MM.1S (cell line): ENCODE data around the gene KHDRBS2.

Experiments
- DNase-seq: peaks from one replicate; pipeline ENCODE4 v3.0.0-alpha.2; 2015
- H2AFZ ChIP-seq: fragments of 300-600 bp; sonication (generic); 2 replicates; pipeline ENCODE4 v1.6.0; 2016; ENCODE audit warnings: antibody characterized with exemption, low read length
- H3F3A ChIP-seq: fragments of 300-600 bp; sonication (generic); 2 replicates; pipeline ENCODE4 v1.6.1; 2016; ENCODE audit warnings: mild to moderate bottlenecking, antibody characterized with exemption, low read length, moderate library complexity, mixed read lengths; ENCODE audit not compliant: insufficient read depth
- H3K27ac ChIP-seq: fragments of 300-600 bp; sonication (generic); 2 replicates; pipeline ENCODE4 v1.5.1; 2016; ENCODE audit warnings: mild to moderate bottlenecking, low read length
- H3K27me3 ChIP-seq: fragments of 300-600 bp; sonication (generic); replicated peaks from 2 replicates; pipeline ENCODE4 v1.6.0; 2016; ENCODE audit warnings: low read length; ENCODE audit not compliant: insufficient read depth
- H3K36me3 ChIP-seq: fragments of 300-600 bp; sonication (generic); replicated peaks from 2 replicates; pipeline ENCODE4 v1.6.1; 2016; ENCODE audit warnings: mild to moderate bottlenecking, low read length, mixed read lengths; ENCODE audit not compliant: insufficient read depth
- H3K4me1 ChIP-seq: fragments of 300-600 bp; sonication (generic); 2 replicates; pipeline ENCODE4 v1.6.1; 2016; ENCODE audit warnings: low read length, mixed read lengths
- H3K4me2 ChIP-seq: fragments of 300-600 bp; sonication (generic); 2 replicates; pipeline ENCODE4 v1.6.0; 2016; ENCODE audit warnings: low read depth, low read length
- H3K4me3 ChIP-seq: fragments of 300-600 bp; sonication (generic); 2 replicates; pipeline ENCODE4 v1.5.1; 2016; ENCODE audit warnings: low read length, mixed read lengths
- H3K79me2 ChIP-seq: fragments of 300-600 bp; sonication (generic); 2 replicates; pipeline ENCODE4 v1.6.1; 2016; ENCODE audit warnings: mixed run types, low read length, mixed read lengths
- H3K9ac ChIP-seq: fragments of 300-600 bp; sonication (generic); 2 replicates; pipeline ENCODE4 v1.6.1; 2016; ENCODE audit warnings: low read length, mixed read lengths
- H3K9me2 ChIP-seq: fragments of 300-600 bp; sonication (generic); replicated peaks from 2 replicates; pipeline ENCODE4 v1.6.1; 2016; ENCODE audit warnings: mild to moderate bottlenecking, low read length, mixed read lengths; ENCODE audit not compliant: insufficient read depth
- H3K9me3 ChIP-seq: fragments of 300-600 bp; sonication (generic); replicated peaks from 2 replicates; pipeline ENCODE4 v1.6.1; 2016; ENCODE audit warnings: mild to moderate bottlenecking, low read length, mixed read lengths; ENCODE audit not compliant: insufficient read depth
- H4K20me1 ChIP-seq: fragments of 300-600 bp; sonication (generic); 2 replicates; pipeline ENCODE4 v1.6.1; 2016; ENCODE audit warnings: mild to moderate bottlenecking, low read length, moderate library complexity, mixed read lengths; ENCODE audit not compliant: insufficient read depth
- EZH2 ChIP-seq: fragments of 300-600 bp; sonication (generic); optimal IDR thresholded peaks from 2 replicates; pipeline ENCODE3; 2017; ENCODE audit warnings: low read depth, mild to moderate bottlenecking, antibody characterized with exemption, low read length, mixed read lengths
- EZH2phosphoT487 ChIP-seq: fragments of 300-600 bp; sonication (generic); IDR thresholded peaks from 2 replicates; pipeline ENCODE4 v1.6.1; 2018; ENCODE audit warnings: antibody characterized with exemption, low read length
- TF ChIP-seq, protein P1 (sequence below): fragments of 300-600 bp; sonication (generic); IDR thresholded peaks from 2 replicates; pipeline ENCODE4 v1.5.1; 2016; ENCODE audit warnings: antibody characterized with exemption, low read length, mixed read lengths

KHDRBS2 gene

GRCh38 chr6:61867635-61868034, 418.4 kb downstream of the KHDRBS2 start:
- no peaks in the 10 kb centered on the region for H3K36me3 ChIP-seq
- no peak overlapping the region for H3K4me2 ChIP-seq
- no peaks in the 10 kb centered on the region for H4K20me1 ChIP-seq
- H3K27ac ChIP-seq, result no peak overlapping the region
- H2AFZ ChIP-seq, result no peak overlapping the region
- no peak for DNase-seq
- H3K4me3 ChIP-seq, result no peak overlapping the region
- H3K4me1 ChIP-seq, result no peaks in the 10 kb centered on the region
- no peaks in the 10 kb centered on the region for H3K9me2 ChIP-seq
- no peaks in the 10 kb centered on the region for H3F3A ChIP-seq
- H3K27me3 ChIP-seq, result no peaks in the 10 kb centered on the region
- H3K9ac ChIP-seq, result no peak overlapping the region
- TF ChIP-seq EZH2 (no peak), EZH2phosphoT487 (no peak)
- TF ChIP-seq, protein P1, sequence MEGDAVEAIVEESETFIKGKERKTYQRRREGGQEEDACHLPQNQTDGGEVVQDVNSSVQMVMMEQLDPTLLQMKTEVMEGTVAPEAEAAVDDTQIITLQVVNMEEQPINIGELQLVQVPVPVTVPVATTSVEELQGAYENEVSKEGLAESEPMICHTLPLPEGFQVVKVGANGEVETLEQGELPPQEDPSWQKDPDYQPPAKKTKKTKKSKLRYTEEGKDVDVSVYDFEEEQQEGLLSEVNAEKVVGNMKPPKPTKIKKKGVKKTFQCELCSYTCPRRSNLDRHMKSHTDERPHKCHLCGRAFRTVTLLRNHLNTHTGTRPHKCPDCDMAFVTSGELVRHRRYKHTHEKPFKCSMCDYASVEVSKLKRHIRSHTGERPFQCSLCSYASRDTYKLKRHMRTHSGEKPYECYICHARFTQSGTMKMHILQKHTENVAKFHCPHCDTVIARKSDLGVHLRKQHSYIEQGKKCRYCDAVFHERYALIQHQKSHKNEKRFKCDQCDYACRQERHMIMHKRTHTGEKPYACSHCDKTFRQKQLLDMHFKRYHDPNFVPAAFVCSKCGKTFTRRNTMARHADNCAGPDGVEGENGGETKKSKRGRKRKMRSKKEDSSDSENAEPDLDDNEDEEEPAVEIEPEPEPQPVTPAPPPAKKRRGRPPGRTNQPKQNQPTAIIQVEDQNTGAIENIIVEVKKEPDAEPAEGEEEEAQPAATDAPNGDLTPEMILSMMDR, result no peak
- H3K79me2 ChIP-seq, result no peaks in the 10 kb centered on the region
- H3K9me3 ChIP-seq, result no peaks in the 10 kb centered on the region

DNA sequence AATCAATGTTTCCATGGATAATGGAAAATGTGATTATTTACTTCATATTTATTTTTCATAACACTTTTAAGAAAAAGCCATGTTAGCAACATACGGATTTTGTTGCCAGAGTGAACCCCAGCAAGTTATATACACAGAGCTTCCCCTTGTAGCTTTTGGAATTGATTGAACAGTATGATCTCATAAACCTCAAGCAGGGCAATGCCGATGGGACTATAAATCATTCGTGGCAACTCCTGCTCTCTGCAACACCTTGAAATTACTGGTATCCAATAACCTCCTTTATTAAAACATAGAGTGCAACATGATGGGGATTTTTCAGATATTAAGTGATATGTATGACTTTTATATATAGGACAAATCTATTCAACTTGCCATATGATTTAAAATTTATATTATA, 428.5 kb downstream of the KHDRBS2 start:
- H3K4me2 ChIP-seq, result no peak overlapping the region
- H3K9ac ChIP-seq, result no peak overlapping the region
- H2AFZ ChIP-seq, result no peak overlapping the region
- no peak for DNase-seq
- no peak for TF ChIP-seq EZH2
- no peaks in the 10 kb centered on the region for H3K9me2 ChIP-seq
- H3K79me2 ChIP-seq, result no peaks in the 10 kb centered on the region
- H3K27me3 ChIP-seq, result no peaks in the 10 kb centered on the region
- H3F3A ChIP-seq, result no peaks in the 10 kb centered on the region
- no peak overlapping the region for H3K4me3 ChIP-seq
- H3K36me3 ChIP-seq, result no peaks in the 10 kb centered on the region
- H3K4me1 ChIP-seq, result no peaks in the 10 kb centered on the region
- no peak overlapping the region for H3K27ac ChIP-seq
- no peaks in the 10 kb centered on the region for H3K9me3 ChIP-seq
- no peaks in the 10 kb centered on the region for H4K20me1 ChIP-seq

GRCh38 chr6:61841958-61842357, 444.1 kb downstream of the KHDRBS2 start:
- no peak for DNase-seq
- H3K4me1 ChIP-seq, result no peaks in the 10 kb centered on the region
- no peaks in the 10 kb centered on the region for H3K9me3 ChIP-seq
- no peaks in the 10 kb centered on the region for H3F3A ChIP-seq
- no peaks in the 10 kb centered on the region for H3K79me2 ChIP-seq
- H3K4me3 ChIP-seq, result no peak overlapping the region
- H3K36me3 ChIP-seq, result no peaks in the 10 kb centered on the region
- no peak overlapping the region for H3K27ac ChIP-seq
- no peak overlapping the region for H3K9ac ChIP-seq
- TF ChIP-seq, protein P1, result no peak
- no peak for TF ChIP-seq EZH2
- TF ChIP-seq EZH2phosphoT487, result no peak
- H3K4me2 ChIP-seq, result no peak overlapping the region
- H3K27me3 ChIP-seq, result no peaks in the 10 kb centered on the region
- H4K20me1 ChIP-seq, result no peaks in the 10 kb centered on the region
- no peaks in the 10 kb centered on the region for H3K9me2 ChIP-seq
- H2AFZ ChIP-seq, result no peak overlapping the region

DNA sequence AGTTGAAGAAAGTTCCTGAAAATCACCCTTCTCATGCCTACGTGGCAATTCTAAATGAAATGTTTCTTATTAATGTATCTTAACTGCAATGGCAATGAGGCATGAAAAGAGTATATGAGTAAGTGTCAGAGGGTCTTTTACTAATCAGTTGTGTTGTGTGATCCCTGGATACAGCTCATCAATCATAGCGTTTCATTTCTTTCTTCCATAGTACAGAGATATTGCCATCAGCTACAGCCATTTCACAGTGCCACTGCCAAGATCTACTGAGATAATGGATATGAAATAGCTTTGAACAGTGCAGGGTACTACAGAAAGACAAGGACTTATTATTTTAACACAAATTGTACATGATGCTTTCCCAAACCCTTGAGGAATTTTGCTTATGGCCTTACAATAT, 450.8 kb downstream of the KHDRBS2 start:
- H3K4me3 ChIP-seq, result no peak overlapping the region
- H3K9me3 ChIP-seq, result no peaks in the 10 kb centered on the region
- TF ChIP-seq, protein P1, result no peak
- TF ChIP-seq EZH2phosphoT487 (no peak), EZH2 (no peak)
- no peak overlapping the region for H3K4me2 ChIP-seq
- no peak overlapping the region for H3K9ac ChIP-seq
- no peaks in the 10 kb centered on the region for H3K4me1 ChIP-seq
- H4K20me1 ChIP-seq, result no peaks in the 10 kb centered on the region
- DNase-seq, result no peak
- no peaks in the 10 kb centered on the region for H3F3A ChIP-seq
- no peaks in the 10 kb centered on the region for H3K27me3 ChIP-seq
- H3K79me2 ChIP-seq, result no peaks in the 10 kb centered on the region
- H3K9me2 ChIP-seq, result no peaks in the 10 kb centered on the region
- no peaks in the 10 kb centered on the region for H3K36me3 ChIP-seq
- no peak overlapping the region for H3K27ac ChIP-seq
- no peak overlapping the region for H2AFZ ChIP-seq
